ENCODE measurements around the gene NSD2. TPM values are rescaled to one million over a fixed set of nuclear protein-coding genes. Genes with fewer than 3 reads are reported as not detected.

NSD2 gene
- total RNA-seq, 3 donors from 2014 or later: 82.8 to 114 (median 83.3) TPM

GRCh38 chr4:1837069-1837468 lies 34.1 kb upstream of the NSD2 start:
- no peak for ATAC-seq
- intact Hi-C loops (cut with DNase I, micrococcal nuclease): no loop called here

DNA sequence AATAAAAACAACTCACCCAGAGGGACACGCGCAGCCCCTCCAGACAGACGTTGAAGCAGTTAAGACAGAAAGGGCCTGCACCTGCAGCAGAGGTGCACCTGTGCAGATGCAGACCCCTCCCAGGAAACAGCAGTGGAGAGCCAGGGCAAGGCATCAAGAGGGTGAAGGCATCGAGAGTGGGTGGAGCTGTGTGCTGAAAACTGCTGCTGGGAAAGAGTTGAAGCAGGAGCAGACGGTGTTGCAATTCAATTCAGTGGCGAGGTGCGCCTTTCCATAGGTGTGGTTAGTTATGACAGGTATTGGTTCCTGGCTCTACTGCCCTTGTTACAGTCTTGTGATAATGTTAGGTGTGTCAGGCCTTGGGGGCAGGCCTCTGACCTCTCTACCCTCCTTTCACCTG lies 31.9 kb upstream of the NSD2 start:
- peak; percentile 97 for ATAC-seq
- peaks cover 4% of the 10 kb centered on the region for H3K36me3 ChIP-seq (ENCODE audit: low read depth)
- H3K9me3 ChIP-seq: no peaks in the 10 kb centered on the region
- intact Hi-C loops (cut with DNase I, micrococcal nuclease): no loop called here
- peak in 2 of 3 donors; percentile 47 to 73 for DNase-seq
- H3K4me3 ChIP-seq: no peak overlapping the region
- peaks cover 9% of the 10 kb centered on the region for H3K4me1 ChIP-seq (ENCODE audit: low read depth)
- TF ChIP-seq CTCF (IDR thresholded peaks at IDR 0.05): no peak

More at GRCh38 chr4:1837069-1837468, 34.1 kb upstream of the NSD2 start:
- peaks cover 9% of the 10 kb centered on the region for H3K4me1 ChIP-seq (ENCODE audit: low read depth)
- DNase-seq: no peak
- TF ChIP-seq CTCF (IDR thresholded peaks at IDR 0.05): no peak
- H3K4me3 ChIP-seq: no peak overlapping the region
- H3K9me3 ChIP-seq: no peaks in the 10 kb centered on the region
- H3K36me3 ChIP-seq (ENCODE audit: low read depth): peaks cover 12% of the 10 kb centered on the region

DNA sequence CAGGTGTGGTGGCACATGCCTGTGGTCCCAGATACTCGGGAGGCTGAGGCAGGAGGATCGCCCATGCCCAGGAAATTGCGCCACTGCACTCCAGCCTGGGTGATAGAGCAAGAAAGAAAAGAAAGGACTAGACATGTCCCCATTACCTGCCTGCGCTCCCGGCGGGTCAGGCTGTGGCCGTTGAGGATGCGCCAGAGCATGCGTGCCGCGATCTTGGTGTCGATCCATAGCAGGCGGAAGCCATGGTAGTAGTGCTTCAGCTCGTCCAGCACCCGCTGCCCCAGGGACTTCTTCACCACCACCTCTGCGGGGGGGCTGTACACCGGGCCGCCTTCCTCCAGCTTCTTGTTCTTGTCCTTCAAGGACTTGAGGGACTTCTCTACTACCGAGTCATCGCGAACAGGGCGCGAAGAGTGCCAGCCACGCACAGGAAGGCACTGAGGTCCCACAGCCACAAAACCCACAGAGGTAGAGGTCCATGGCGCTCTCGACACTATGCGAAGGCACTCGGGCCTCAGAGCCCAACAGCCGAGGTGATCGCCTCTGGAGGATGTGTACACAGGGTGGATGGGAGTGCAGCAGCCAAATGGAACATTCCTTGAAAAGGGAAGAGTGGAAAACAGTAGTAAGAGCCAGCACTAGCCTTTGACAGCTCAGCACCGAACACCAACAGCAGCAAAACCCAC lies 29.8 kb upstream of the NSD2 start:
- DNase-seq: no peak
- no peaks in the 10 kb centered on the region for H3K9me3 ChIP-seq
- H3K4me3 ChIP-seq: no peak overlapping the region
- no peak for ATAC-seq
- H3K4me1 ChIP-seq (ENCODE audit: low read depth): peaks cover 9% of the 10 kb centered on the region
- no peaks in the 10 kb centered on the region for H3K36me3 ChIP-seq (ENCODE audit: low read depth)
- no peak for TF ChIP-seq CTCF (IDR thresholded peaks at IDR 0.05)
- intact Hi-C loops (cut with DNase I, micrococcal nuclease): no loop called here

GRCh38 chr4:1841887-1842210 lies 29.3 kb upstream of the NSD2 start:
- no peak for TF ChIP-seq CTCF (IDR thresholded peaks at IDR 0.05)
- Histone ChIP-seq H3K9me3 (no peaks in the 10 kb centered on the region), H3K36me3 (ENCODE audit: low read depth) (no peaks in the 10 kb centered on the region), H3K4me3 (no peak overlapping the region), H3K4me1 (ENCODE audit: low read depth) (peaks cover 9% of the 10 kb centered on the region)
- ATAC-seq: no peak
- intact Hi-C loops (cut with DNase I, micrococcal nuclease): no loop called here
- DNase-seq: no peak

GRCh38 chr4:1842339-1842895 lies 28.8 kb upstream of the NSD2 start:
- Histone ChIP-seq H3K4me3 (no peak overlapping the region), H3K36me3 (ENCODE audit: low read depth) (no peaks in the 10 kb centered on the region), H3K9me3 (no peaks in the 10 kb centered on the region), H3K4me1 (ENCODE audit: low read depth) (peaks cover 9% of the 10 kb centered on the region)
- DNase-seq (no peak), ATAC-seq (no peak)
- TF ChIP-seq CTCF (IDR thresholded peaks at IDR 0.05): no peak
- intact Hi-C loops (cut with DNase I, micrococcal nuclease): no loop called here

All from mucosa of descending colon (tissue), 3 donors.